DMS79 treated with DMSO at 0.1 percent for 48 hours (cell line): ENCODE results near the gene LRRC14B.
"Not testable (repeated sequence)": the region's sequence is repeated elsewhere in the genome, so short reads cannot be mapped to it uniquely, and the experiment has no call there.

Experiments
- DNase-seq: peaks from one replicate; lab custom pipeline; 2025; lab: John Stamatoyannopoulos, UW

LRRC14B gene

DNA sequence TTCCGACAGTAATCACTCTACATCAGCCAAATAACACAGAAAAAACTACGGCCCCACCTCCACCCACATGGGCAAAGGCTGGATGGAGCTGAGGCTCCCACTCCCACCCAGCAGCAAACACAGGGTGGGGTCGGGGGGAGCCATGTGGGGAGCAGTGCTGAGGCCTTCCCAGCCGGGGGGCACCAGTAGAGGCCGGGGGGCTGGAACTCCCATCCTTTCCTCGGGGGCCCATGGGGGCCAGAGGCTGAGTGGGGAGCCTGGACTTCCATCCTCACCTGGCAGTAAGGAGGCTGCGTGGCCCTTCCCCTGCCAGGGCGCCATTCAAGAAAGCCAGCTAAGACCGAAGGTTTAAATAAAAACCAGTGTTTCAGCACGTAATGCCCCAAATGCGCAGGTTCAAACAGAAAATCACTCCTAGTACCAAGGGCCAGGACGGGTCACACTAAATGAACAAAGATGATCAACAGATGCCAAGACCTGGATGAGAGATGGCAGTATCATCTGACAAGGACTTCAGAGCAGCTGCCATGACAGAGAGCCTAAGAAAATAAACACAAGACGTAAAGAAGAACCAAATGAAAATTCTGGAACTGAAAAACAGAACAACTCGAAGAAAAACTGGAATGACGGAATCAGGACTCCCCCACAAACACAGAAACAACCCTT is 17.3 kb downstream of the LRRC14B start:
- no peak for DNase-seq

DNA sequence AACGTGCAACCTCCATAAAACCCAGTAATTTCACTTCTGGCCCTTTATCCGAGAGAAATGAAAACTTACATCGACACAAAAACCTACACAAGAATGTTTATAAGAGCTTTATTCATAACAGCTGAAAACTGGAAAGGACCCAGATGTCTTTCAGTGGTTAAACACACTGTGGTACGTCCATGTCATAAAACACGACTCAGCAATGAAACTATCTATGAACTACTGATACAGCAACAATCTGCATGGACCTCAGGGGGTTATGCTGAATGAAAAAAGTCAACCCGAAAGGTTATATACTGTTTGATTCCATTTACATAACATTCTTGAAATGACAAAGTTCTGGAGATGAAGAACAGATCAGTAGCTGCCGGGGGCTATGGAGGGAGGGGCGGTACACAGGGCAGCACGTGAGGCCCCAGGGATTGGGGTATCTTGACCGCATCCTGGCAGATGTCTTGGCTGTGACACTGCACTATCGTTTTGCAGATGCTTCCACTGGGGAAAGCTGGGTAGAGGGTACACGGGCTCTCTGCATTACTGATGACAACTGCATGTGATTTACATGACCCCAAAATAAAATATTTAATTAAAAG is 22.6 kb downstream of the LRRC14B start:
- DNase-seq: no peak

DNA sequence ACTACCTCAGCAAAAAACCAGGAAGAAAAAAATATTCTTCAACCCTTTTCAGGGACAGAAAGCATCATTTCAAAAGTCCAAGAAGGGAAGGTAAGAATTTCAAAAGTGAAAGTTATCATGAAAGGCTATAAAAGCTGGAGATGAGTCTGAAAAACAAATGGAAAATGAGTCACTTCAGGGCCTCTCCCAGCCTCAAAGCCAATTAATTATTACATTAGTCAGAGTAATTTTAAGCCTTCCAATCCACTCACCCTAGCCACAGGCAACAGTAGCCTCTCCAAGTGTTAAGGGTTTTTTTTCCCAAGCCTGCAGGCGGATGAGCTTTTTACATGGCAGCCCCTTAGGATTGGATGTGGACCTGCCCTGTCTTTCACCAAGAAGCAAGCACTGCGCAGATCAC is 24.0 kb downstream of the LRRC14B start:
- DNase-seq: not testable (repeated sequence)

DNA sequence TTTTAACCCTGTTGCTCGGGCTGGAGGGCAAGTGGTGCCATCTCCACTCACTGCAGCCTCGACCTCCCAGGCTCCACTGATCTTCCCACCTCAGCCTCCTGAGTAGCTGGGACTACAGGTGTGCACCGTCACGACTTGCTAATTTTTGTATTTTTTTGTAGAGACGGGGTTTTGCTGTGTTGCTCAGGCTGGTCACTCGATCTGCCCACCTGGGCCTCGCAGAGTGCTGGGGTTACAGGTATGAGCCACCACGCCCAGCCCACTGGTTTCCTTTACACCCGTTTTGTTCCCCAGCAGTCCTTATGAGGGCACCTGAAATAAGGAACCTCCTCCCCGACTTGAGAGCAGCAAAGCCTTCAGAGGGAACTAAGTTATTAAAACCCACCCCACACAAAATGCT is 24.8 kb downstream of the LRRC14B start:
- not testable (repeated sequence) for DNase-seq

DNA sequence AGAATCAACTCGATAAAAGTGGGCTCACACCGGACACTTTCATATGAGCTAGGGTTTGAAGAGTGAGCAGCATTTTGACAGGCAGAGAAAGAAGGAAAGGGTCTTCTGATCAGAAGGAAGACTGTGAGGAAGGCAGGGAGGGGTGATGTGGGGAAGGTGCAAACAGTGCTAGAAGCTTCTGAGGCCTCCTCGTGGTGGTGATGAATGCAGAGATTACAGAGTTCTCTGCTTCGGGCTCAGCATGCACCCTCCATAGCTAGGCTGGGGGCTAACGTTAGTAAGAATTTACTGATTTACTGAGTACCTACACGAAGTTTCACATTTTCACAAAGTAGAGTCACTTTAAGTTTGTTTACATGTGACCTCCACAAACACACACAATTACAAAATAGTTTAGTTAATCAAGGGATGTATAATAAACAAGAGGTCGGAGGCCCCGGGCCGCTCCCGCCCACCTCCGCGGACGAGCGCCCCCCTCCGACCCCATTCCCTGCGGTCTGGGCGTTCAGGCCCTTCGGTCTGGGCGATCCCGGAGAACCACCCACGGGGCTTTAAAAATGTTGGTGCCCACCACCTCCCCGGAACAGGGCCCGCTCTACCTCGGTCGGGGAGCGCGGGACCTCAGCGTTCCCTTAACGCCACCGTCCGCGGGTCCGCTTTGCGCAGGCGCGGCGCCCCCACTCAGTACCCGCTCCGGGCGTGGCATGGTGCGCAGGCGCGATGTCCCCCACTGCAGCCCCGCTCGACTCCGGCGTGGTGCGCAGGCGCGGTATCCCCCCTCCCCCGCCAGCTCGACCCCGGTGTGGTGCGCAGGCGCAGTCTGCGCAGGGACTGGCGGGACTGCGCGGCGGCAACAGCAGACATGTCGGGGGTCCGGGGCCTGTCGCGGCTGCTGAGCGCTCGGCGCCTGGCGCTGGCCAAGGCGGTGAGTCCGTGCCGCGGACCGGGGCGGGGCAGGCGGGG is 26.5 kb downstream of the LRRC14B start, which contains the start of the genes CCDC127 and SDHA:
Gene CCDC127 (minus strand): TSS at position 660 of the 963 bp plus-strand sequence. CDS start 1,304 bp downstream, outside the sequence.
Gene SDHA (plus strand): TSS at position 827 of the 963 bp plus-strand sequence. CDS start 36 bp downstream, at position 863.
- peak; percentile 89 for DNase-seq

DNA sequence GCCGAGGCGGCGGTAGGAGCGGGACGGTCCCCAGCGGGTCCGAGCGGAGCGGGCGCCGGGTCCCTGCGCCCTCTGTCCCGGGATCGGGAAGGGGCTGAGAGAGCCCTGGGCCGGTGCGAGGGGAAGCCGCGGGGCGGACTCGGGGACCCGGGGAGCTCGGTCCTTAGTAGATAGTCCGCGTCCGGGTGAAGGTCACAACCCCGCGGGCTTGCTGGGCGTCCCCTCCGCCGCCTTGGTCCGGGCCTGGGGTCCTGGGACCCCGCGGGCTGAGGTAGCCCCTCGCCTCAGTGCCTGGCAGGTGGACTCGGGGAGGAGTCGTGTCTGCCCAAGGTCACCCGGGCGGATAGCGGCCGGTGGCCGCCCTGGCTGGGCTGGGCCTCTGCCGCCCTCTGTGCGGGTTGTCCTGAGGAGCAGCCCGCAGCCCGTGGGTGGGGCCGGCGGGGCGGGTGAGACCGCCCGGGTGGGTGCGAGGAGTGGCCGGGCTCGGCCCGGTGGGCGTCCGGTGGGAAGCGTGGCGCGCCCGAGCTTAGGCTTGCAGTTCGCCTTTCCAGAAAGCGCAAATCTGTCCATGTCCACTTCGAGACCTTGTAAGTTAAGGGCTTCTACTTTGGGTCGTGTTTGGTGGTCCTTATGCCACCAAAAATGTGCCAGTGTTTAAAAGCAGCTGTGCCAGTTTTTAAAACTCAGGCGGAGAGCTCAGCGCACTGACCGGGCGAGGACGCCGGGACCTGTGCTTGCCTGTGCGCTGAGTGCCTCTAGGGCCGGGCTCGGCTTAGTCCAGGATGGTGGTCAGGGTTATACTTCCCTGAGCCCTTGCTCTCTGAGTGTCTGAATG is 27.4 kb downstream of the LRRC14B start:
- peak; percentile 12 for DNase-seq

DNA sequence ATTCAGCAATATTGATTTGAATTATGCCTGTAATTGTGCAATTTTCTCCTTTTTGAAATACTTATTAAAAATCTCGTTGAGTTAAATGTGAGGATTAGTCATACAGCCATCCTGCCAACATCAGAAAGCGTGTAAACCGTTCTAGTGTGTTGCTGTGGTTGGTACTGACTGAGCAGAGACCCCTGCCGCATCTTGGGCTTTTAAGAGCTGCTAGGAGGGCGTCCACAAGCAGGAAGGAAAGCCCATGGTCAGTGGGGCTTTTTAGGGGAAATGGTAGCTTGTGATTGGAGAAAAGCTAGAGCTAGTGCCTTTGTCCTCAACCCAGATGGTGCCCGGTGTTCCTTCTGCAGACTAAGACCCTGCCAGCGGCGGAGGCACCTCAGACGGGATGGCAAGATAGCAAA is 28.2 kb downstream of the LRRC14B start:
- DNase-seq: peak; percentile 12

DNA sequence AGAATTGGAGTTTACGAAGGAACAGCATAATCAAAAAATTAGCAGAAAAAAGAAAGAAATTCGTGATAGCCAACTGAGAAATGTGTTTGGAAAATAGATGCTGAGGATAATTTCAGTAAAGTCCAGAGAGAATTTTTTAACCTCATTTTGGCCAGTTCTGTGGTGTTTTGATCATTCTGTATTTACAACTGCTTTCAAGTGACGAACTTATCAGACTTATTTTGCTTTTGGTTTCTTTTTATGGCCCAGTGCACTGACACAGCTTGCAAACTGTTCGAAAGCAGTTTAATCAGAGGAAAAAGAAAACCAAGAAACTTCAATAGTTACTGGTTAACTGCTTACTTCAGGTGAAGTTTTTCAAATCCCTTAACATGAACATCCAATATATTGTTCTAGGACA is 28.7 kb downstream of the LRRC14B start:
- no peak for DNase-seq

DNA sequence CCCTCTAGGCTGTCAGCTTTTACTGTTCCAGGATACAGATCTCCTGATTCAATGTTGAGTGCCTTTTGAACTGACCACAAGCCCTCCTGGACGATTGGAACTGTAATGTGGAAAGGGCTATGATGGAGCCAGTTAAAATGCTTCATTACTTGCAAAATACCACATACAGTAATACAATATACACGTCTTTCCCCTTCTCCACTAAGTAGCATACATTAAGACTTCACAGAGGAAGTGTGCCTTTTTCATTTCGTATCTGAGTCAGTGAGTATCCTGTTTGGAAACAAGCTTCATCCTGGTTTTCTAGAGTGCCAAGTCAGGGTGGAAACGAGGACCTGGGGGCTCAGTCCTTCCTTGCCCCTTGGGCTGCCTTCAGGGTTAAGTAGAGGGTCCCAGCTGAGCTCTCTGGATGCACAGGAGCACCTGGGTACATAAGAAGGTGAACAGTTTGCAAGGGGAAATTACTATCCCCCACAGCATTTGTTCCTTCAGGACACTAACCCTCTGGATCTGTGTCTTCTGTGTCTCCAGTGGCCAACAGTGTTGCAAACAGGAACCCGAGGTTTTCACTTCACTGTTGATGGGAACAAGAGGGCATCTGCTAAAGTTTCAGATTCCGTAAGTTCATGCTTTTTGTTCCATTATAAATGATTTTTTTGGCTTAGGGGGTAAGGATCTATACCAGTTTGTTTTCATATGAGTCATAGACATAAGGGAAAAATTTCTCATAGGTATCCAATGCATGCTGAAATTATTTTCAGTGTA is 31.8 kb downstream of the LRRC14B start:
- not testable (repeated sequence) for DNase-seq

DNA sequence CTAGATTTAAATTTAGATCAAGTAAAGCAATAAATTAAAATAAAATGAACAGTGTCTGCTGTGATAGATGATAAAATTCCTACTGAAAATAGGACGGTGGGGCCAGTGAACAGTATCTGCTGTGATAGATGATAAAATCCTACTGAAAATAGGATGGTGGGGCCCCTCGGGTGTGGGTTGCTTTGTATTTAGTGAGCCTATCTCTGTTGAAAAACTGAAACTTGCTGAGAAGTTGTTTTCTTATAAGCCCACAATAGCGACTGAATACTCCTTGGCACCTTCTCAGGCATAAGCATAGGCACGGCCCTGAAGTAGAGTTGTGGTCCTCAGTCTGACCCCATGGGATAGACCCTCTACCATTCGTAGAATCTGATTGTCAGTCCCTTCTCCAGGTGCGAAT is 32.5 kb downstream of the LRRC14B start:
- no peak for DNase-seq

DNA sequence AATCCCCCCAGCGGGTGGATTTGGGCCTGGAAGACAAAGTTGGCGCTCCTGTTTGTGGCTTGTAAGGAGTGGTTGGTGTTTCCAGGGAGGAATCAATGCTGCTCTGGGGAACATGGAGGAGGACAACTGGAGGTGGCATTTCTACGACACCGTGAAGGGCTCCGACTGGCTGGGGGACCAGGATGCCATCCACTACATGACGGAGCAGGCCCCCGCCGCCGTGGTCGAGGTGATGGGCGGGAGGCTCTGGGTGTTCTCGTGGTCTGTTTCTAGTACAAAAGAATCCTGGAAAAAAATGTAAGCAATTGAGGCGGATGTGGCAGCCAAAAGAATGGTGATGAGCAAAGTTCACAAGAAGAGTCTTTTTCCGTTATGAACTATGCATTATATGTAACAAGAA is 34.0 kb downstream of the LRRC14B start:
- no peak for DNase-seq

DNA sequence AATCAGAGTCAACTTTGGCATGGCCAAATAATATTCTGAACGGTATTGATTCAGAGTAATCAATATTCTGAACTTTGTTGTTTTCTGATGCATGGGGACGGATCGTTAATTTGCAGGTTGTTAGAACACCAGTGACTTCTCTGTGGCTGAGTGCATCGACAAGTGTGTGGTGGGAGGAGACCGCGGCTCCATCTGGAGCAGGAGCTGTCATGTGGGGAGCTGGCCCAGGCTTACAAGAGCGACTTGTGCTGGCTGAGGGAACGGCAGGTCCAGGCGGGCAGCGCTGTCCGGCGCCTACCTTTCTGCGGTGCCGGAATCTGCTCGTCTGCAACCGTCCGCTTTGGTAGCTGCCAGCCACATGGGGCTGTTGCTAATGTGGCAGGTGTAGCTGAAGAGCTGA is 36.1 kb downstream of the LRRC14B start:
- DNase-seq: not testable (repeated sequence)

DNA sequence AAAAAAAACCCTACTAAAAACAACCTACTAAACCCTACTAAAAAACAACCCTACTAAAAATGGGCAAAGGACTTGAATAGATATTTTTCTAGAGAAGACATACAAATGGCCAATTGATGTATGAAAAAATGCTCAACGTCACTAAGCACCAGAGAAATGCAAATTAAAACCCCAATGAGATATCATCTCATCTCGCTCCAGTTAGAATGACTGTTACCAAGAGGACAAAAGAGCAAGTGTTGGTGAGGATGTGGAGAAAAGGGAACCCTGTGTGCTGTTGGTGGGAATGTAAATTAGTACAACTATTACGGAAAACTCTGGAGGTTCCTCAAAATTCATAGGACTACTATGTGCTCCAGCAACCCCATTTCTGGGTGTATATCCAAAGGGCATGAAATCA is 37.6 kb downstream of the LRRC14B start:
- DNase-seq: no peak

DNA sequence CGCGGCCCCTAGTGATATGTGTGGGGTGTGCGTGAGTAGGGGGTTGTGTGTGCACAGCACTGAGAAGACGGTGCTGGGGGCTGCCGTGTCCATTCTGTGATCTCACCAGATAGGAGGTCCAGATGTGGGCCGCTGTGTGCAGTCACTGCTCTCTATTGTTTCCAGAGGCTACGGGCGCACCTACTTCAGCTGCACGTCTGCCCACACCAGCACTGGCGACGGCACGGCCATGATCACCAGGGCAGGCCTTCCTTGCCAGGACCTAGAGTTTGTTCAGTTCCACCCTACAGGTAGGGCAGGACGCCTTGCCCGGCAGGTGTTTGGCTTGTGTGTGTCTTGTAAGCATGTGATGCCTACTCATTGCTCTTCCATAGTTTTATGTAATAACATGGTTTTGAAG is 39.4 kb downstream of the LRRC14B start:
- no peak for DNase-seq

DNA sequence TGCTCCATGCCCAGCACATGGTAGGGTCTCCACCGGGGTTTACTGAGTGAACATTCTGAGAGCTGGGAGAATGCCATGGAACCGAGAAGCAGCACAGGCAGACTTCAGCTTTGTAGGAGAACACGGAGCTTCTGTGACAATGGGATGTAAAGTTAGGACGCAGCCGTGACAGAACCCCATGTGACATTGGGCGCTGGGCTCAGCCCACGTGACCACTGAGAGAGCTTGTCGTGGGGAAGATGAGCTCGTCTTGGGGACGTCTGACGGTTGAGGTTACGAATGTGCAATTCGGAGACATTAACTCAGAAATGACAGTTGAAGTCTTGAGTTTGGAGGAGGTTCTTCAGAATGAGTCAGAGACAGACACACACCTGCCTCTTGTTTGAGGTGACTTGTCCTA is 40.4 kb downstream of the LRRC14B start:
- no peak for DNase-seq

DNA sequence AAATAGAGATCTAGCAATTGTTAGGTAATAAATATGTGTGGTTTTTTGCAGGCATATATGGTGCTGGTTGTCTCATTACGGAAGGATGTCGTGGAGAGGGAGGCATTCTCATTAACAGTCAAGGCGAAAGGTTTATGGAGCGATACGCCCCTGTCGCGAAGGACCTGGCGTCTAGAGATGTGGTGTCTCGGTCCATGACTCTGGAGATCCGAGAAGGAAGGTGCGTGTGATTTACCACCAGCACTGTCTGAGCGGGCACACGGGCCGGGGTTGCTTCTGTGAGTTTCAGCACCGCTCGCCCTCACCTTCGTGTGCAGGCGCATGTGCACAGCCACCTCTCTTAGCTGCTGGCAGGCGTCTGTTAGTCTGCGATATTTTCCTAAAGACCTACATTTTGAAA is 42.1 kb downstream of the LRRC14B start:
- not testable (repeated sequence) for DNase-seq

DNA sequence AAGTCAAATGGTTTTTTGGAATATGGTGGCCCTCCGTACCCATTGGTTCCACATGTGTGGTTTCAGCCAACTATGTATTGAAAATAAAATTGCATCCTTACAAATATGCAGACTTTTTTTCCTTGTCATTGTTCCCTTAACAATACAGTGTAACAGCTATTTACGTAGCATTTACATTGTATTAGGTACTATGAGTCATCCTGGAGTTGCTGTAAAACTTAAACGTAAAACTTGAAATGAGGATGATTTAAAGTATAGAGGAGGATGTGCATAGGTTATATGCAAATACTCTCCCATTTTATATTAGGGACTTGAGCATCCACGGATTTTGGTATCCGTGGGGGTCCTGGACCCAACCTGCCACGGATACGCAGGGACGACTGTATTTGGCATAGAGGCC is 43.2 kb downstream of the LRRC14B start:
- DNase-seq: no peak

DNA sequence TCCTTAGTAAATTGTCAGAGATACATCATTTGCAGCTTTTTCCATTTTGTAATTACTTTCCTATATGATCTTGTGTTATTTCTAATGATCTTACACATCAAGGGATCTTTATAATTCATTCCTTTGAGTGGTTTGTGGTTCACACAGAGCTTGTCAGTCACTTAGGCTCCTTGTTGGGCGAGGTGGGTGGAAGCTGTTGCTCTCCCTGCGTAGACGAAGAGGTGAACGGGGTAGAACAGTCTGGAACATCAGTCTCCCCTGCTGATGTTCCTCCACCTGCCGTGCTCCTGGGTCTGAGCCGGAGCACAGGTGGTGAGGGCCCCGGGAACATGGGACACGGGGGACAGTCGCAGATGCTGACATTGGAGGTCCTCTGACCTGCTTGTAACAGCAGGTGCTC is 44.2 kb downstream of the LRRC14B start:
- DNase-seq: not testable (repeated sequence)

DNA sequence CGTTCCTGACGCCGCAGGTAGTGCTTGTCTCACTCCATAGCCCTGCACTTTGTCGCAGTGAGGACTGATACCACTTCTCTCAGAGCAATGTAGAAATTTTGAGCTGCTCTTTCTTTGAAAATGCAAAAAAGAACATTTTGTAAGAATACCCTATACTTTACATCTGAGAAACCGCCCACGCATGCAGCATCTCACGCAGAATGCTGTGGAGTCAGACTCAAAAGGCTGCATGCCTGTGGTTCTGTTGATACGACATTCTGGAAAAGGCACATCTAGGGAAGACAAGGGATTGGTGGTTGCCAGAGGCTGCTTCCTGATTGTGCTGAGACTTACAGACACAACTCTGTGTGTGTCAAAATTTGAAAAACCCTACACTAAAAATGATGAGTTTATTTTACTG is 46.6 kb downstream of the LRRC14B start:
- DNase-seq: not testable (repeated sequence)

DNA sequence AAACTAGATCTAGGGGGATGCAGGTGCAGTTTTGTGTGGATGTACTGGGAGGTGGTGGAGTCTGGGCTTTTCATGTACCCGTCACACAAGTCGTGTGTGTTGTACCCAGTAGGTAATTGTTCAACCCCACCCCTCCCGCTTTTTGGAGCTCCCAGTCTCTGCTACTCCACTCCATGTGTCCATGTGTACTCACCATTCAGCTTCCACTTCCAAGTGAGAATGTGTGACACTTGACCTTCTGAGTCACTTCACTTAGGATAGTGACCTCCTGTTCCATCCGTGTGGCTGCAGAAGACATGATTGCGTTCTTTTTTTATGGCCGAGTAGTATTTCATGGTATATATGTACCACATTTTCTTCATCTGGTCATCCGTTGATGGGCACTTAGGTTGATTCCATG is 49.3 kb downstream of the LRRC14B start:
- DNase-seq: not testable (repeated sequence)
